Femur (tissue), 1 donor: ENCODE measurements around the gene MED29.

Experiments
- DNase-seq: peaks from one replicate; pipeline ENCODE4 v3.0.0-alpha.2; 2017

Gene MED29, protein sequence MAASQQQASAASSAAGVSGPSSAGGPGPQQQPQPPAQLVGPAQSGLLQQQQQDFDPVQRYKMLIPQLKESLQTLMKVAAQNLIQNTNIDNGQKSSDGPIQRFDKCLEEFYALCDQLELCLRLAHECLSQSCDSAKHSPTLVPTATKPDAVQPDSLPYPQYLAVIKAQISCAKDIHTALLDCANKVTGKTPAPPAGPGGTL

DNA sequence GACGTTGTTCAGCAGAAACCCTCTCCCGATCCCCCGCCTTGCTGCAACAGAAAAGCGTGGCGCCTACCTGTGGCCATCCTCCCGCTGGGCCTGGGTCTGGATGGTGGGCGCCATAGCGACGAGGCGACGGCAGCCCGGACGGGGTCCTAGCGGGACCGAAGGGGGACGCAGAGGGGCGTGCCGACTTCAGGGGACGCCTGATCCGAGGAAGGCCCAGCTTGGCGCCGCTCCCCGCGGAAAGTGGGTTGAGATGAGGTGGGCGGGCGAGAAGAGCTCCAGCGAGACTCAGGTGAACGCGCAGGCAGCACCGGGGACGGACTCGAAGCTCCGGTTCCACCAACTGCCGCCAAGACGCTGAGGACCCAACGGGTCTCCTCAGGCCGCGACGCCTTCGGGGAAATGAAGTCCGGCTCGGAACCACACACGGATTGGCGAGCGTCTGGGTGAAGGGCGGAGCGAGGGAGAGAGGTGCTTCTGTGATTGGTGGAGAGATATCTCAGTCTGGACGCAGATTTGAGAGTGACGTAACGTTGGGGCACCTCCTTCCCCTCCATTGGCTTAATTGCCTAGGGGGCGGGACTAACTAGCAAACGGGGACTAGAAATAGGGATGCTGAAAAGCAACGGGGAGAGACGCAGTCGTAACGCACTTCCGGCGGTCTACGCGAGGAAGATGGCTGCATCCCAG lies at the start of gene MED29, which contains the start of gene PAF1:
TSS of gene MED29 (plus strand) at position 628 of the 687 bp plus-strand sequence. CDS start at position 673, 45 bp downstream.
TSS of gene PAF1 (minus strand) at position 356 of the 687 bp plus-strand sequence. CDS start at position 114, 242 bp downstream.
- DNase-seq, result peak; percentile 99

DNA sequence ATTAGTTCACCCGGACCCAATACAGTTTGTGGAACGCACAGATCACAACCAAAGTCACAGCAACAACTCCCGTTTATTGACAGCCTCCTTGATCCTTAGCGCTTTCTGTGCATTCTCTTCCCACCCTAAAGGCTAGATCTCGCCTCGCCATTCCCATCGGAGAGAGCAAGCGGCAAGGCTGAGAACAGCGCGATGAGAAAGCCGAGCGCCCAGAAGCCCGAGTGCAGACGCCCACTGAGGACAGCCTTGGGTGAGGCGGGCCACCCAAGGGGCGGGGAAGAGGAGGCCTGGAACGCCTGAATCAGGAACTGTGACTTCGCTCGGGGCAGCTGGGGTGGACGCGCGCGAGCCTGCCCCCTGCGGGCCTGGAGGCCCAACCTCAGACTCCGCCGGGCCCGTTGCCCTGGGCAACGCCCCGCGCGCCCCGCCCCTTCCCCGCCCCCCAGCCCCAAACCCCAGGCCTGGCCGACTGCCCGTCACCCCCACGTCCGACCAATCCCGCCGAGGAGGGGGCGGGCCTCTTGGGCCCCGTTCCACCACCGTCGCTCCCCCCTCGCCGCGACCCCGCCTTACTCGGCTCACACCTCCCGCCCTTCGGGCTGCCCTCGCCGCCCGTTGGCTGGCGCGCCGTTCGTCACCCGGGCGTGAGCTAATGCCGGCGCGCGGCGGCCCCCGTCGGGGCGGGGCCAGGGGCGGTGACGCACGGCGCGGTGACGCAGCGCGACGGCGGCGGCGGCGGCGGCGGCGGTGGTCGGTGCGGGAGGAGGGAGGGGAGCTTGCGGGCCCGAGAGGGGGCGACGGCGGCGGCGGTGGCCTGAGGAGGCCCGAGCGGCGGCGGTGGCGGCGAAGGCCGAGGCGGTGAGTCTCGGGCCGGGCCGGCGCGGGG lies 49.2 kb upstream of the MED29 start, which contains the start of gene SAMD4B:
TSS of gene SAMD4B (plus strand) at position 703 of the 886 bp plus-strand sequence. CDS start 14,473 bp downstream, outside the sequence.
- DNase-seq, result peak; percentile 99

DNA sequence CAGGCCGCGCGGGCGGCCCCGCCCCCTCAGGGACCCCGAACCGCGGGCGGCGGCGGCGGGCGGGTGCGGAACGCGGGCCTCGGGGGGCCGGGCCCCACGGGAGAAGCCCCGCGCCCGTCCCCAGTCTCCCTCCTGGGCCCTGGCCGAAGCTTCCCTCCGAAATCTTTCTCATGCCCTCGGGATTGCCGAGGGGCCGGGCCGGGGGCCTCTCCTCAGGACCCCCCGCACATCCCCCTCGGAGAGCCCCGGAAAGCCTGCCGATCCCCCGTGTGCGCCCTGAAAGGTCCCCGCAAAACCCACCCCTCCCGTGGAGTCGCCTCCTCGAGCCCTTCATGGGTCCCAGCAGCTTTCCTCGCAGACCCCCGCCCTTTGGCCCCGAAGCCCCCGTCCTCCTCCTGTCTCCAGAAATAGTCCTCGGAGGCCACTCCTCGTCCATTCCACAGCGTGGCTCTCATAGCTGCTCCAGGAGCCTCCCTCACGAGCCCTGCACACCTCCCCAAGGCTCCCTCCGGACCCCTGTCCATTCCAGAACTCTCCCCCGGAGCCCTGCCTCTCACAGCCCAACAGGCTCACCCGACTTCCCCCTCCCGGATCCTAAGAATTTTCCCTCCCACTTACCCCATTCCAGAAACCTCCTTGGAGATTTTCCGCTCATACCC lies 48.4 kb upstream of the MED29 start:
- DNase-seq, result peak; percentile 66

DNA sequence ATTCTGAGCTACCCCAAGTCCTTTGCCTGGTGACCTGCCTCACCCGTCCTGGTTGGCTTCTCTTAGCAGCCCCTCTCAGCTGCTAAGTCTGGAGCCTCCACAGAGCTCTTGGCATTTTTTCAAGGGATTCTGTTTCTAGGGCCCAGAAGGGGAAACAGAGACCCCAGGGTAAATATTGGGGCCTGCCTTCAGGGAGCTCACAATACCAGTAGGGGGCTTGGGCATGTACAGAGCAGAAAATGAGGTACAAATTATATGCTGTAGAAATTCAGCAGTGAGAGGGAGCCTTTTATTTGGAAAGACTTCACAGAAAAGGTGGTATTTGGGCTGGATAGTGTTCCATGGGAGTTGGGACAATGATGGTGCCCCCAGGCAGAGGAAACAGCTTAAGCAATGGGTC lies 45.2 kb upstream of the MED29 start:
- no peak for DNase-seq

DNA sequence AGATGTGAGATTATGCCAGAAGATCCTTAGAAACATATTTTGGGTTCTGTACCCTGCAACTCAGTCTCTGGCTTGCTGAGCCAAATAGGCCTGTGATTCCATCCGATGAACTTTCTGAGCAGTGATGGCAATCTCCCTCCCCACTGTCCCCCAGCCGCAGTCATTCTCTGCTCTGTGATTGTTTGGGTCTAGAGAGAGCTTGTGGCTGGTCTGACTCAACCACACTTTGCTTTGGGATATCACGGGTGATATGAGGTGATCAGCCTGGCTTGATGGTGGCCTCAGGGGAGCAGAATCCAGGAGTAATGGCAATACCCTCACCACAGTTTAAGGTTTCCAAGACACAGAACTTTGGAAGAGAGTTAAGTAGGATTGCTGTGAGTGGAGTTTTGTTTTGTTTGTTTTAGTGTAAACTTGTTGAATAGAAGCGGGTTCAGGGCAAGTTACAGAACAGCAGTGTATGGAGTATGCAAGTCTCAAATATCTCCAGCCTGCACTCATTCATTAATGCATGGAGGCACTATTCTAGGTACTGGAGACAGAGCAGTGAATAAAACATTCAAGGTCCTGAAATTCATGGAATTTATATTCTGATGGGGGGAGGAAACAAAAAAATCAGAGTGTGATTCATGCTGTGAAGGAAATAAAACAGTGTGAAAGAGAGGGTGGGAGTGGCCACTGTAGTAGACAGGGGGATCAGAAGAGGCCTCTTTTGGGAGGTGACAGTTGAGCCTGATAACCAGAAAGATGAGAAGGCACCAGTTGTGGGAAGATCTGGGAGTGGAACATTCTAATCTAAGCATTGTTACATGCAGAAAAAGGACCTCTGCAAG lies 43.6 kb upstream of the MED29 start:
- DNase-seq, result no peak

DNA sequence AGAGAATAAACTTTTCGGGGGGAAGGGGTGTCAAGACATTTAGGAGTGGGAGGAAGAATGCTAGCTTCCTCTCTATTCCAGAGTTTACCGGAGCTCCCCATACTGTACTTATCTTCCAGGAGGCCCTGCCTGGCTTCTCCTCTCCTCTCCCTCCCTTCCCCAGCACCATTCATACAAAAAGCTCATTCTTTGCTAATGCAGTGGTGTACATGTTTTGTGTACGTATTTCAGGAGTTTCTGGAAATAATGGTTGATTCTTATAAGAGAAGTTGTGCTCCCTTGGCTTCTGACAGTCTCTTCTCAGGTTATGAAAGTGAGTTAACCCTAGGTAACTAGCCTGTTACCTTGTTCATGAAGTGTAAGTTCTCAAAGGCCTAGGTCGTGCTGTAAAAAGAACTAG lies 41.9 kb upstream of the MED29 start:
- DNase-seq, result no peak

DNA sequence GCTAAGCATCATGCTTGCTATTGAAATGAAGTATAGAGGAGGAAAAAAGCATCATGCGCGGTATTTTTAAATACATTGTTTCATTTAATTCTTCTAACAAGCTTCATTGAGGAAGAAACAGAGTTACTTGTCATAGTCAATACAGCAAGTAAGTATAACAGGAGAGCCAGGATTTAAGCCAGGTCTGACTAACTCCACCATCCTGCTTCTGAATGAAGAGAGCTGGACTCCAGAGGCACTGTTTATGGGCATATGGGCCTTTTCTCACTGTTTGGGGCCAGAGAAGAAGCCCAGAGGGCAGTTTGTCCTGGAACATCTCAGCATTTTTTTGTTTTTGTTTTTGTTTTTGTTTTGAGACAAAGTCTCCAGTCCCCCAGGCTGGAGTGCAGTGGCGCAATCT lies 41.0 kb upstream of the MED29 start:
- no peak for DNase-seq

DNA sequence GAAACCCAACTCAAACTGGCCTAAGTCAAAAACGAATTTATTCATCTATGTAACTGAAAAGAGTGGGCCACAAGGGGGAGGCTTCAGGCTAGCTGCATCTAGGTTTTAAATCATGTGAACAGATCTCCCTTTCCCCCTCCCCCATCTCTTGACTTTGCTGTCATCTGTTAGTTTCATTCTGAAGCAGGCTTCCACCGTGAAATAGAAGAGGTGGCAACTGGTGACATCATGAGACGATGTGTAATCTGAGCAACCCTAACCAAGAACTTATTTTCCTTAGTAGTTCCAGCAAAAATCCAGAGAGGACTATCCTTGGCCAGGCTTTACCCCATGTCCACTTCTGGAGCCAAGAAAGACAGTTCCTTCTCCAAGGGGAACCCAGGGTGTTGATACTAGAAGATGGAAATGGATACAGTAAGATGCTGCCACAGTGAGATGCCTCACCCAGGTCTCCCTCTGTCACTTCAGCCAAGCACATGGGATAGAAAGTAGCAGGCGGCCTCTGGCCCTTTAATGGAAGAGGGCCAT lies 39.6 kb upstream of the MED29 start:
- no peak for DNase-seq

DNA sequence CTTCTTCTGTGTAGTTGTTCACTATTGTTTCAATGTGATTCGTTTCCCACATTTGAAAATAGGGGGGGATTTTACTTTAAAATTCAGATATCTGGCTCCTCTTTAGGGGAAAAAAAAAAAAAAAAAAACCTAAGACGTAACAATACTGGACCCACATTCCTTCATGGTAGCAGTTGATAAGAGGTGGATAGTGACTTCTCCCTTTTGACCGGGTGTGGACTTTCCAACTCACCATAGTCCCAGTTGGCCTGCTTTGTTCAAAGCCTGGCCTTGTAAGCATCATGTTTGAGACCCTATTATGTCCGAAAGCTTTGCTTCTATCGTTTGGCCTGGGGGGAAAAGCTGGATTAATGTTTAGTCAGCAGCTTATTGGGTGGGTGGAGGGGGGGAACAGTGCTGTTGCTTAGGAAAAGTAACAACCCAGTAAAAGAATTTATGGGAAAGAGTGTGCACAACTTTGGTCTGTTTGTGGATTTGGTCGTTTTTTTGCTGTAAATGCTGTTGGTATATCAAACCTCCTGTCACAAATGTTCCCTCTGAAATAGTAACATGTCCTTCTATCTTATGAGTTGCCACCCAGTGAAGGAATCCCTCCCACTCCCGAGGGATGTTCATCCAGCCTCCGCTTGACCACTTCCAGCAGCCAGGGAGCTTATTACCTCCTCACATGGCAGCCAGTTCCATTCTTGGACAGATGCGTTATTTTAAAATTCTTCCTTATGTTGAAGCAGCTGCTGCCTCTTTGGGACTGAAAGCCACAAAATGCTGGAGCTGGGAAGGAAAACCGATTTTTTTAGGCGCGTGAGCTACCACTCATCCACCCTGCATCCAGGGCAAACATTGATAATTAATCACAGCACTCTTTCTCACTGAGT lies 38.6 kb upstream of the MED29 start:
- DNase-seq, result peak; percentile 60

DNA sequence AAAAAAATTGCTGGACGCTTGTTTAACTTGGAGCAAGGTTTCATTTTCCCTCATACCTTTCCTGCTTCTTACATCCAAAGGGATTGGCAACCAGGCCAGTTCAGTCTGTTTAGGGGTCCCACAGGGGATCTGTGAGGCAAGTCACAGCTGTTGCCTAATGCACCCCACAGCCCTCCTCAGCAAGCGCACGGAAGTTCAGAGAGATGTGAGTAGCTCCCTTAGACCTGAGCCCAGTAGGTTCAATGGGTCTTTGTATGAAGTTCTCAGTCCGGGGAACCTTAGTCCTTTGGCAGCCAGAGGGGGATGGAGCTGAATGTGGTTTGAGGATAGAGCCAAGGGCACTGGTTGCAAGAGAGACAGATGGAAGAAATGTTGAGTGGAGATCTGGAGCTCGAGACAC lies 35.9 kb upstream of the MED29 start:
- no peak for DNase-seq

DNA sequence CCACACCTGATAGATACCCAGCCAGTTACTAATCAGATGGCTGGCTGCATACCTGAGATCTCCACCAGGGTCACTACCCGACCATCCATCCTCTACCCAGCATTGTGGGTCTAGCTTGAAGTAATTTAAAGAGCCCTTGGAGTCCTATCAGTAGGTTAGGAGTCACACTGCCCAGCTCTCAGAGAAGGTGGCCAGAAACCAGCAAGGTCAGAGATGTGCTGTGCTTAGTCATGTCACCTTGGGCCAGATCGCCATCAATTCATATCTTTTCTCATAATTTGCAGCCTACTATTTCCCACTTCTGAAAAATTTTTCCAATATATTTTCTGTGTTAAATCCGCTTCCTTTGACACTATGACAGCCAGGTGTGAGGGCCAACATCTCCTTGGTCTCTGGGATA lies 35.1 kb upstream of the MED29 start:
- DNase-seq, result no peak

DNA sequence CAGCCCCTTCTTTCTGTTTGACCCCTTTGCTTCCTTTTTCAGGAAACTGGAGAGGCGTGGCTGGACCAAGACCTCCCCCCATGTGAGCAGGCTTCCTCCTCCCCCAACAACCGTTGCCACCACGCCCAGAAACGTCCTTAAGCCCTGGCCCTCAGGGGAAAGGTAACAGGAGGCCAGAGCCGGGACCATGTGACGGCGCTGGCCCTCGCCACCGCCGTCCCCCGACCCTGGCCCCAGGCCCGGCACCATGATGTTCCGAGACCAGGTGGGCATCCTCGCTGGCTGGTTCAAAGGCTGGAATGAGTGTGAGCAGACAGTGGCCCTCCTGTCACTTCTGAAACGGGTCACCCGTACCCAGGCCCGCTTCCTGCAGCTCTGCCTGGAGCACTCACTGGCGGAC lies 34.5 kb upstream of the MED29 start:
- DNase-seq, result no peak

DNA sequence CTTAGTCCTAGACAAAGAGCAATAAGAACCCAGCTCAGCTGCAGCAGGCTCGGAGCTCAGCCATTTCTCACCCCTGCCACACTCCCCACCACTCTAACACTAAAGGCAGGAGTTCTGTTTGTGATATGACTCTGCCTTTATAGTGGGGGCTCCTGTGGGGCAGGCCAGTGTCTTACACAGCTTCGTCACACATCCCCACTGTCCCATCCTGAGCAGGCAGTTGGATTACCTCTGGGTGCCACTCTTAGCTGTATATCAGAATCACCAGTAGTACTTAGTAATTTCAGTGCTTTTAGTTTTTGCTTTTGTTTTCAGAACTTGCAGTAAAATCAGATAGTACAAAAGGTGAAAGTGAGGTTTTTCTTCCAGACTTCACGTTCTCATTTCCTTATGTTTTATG lies 32.2 kb upstream of the MED29 start:
- no peak for DNase-seq

DNA sequence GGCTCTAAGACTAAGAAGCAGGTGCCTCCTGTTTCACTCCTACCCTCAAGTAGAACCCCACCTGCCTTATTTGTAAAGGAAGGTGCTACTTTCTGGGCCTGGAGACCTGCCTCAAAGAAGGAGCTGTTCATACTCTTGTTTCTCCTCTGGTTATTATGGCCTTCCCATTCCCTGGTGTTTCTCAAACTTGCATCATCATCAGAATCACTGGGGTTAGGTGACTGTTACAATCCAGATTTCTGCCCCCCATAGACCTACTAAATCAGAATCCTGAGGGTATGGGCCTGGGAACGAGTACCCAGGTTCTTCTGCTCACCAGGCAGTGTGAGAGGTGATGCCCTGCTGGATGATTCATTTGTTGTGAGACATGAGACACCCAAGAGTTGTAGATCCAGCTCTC lies 30.6 kb upstream of the MED29 start:
- no peak for DNase-seq

DNA sequence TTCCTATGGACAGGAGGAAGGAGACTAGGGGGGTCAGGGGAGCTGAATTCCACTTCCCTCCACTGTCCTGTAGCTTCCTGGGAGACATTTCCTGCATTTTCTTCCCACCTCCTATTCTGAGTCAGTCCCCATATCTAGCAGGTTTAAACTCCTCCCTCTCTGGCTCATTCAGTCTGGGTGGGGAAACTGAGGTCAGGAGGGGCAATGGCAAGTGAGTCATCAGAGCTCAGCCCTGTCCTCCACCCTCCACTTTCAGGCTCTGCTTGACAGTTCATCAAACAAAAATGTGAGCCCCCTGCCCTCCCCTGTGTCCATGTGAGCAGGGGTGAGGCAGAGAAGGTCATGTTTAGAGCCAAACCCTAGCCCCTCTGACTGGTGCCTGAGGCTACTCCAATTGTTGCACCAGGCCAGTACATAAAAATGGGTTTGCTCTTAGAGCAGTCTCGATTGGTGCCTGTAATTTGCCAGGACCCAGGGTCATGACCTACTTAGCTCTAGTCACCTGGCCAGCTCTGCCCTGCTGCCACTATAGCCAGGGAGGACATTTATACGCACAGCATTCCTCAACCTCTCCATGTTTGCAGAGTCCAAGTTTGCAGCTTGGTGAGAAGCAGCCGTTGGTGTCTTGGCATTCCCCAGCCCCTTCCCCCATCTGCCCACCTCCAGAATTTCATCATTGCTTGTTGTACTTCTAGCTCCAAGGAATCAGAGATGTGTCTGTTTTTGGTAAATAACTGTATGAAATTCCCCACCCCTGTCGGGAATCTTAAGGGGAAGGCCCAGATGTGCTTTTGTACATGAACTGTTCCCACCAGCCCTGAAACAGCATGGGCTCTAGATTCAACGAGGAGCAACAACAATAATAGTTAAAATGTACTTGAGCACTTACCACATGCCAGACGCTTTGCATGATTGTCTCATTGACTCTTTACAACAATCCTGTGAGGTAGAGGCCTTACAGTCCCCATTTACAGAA lies 28.2 kb upstream of the MED29 start:
- DNase-seq, result no peak

DNA sequence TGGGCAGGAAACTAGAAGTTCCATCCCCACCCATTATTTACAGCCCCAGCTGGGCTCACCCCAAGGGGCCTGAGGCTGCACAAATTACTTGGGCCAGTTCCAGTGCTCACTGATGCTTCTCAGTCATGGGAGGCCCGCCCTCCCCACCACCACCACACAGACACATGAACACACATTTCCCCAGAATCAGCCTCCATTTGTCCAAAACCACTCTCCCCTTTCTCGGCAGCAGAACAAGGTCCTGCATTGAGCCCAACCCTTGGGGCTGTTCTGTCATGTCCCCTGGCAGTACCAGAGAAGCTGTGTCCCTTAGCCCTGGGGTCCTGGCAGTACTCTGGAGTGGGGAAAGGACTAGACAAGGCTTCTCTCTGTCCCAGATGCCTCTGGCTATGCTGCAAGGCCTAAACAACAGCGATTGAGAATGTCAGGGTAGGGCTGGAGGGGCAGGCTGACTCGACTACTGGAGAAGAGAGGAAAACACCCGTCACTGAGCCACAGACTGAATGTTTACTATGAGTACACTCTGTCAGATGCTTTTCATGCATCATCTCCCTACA lies 27.2 kb upstream of the MED29 start:
- DNase-seq, result peak; percentile 69

DNA sequence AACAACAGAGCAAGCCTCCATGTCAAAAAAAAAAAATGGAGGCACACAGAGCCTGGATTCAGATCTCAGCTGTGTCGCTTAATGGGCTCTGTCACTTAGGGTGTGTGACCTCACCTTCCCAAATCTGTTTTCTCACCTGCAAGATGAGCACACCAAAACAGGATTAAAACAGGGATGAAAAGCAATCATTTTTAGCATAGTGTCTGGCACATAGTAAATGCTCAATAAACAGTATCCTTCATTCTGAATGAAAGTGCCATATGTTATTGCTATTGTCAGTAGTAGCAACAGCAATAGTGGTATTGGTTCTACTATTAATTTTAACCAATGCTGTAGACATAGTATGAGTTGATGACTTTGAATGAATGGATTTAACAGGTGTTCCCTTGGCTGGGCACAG lies 25.6 kb upstream of the MED29 start:
- DNase-seq, result no peak

DNA sequence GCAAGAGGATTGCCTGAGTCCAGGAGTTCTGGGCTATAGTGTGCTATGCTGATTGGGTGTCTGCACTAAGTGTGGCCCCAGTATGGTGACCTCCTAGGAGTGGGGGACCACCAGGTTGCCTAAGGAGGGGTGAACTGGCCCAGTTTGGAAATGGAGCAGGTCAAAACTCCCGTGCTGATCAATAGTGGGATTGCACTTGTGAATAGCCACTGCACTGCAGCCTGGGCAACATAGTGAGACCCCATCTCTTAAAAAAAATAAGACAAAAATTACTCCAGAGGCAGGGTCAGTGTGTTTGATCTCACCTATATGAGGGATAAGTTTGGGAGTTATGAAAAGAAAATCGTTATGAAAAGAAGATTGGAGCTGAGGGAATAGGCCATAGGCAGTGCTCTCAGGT lies 22.0 kb upstream of the MED29 start:
- no peak for DNase-seq

DNA sequence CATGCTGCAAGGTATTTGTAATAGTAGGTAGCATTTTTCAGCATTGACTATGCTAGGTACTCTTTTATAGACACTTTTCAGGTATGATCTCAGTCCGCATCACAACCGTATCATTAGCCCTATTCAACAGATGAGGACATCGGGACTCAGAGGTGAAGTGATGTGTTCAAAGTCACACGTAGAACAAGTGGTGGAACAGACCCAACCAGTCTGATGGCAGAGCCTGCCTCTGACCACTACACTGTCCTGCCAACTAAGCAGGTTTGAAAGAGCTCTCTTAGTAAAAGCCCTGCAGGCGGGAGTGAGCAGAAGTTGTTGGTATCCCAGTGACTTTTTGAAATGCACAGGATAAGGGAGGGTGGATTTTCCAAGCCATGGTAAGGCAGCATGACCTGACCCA lies 20.4 kb upstream of the MED29 start:
- no peak for DNase-seq
